ENCODE data around the gene PMF1.

The PMF1 gene

GRCh38 chr1:156248323-156248683, 35.5 kb downstream of the PMF1 start:
- no peak for DNase-seq (ENCODE audit: low spot score)
- TF ChIP-seq CTCF (IDR thresholded peaks at IDR 0.05; ENCODE audit: extremely low read depth, missing control alignments) = no peak

GRCh38 chr1:156249593-156249992, 36.8 kb downstream of the PMF1 start:
- TF ChIP-seq CTCF (IDR thresholded peaks at IDR 0.05; ENCODE audit: extremely low read depth, missing control alignments) = no peak
- no peak for DNase-seq (ENCODE audit: low spot score)

GRCh38 chr1:156251527-156251926, 38.7 kb downstream of the PMF1 start:
- no peak for DNase-seq (ENCODE audit: low spot score)
- TF ChIP-seq CTCF (IDR thresholded peaks at IDR 0.05; ENCODE audit: extremely low read depth, missing control alignments) = no peak

GRCh38 chr1:156253634-156254033, 40.8 kb downstream of the PMF1 start:
- TF ChIP-seq CTCF (IDR thresholded peaks at IDR 0.05; ENCODE audit: extremely low read depth, missing control alignments) = no peak
- DNase-seq (ENCODE audit: low spot score) = no peak

- DNase-seq (ENCODE audit: low spot score) = no peak
- no peak for TF ChIP-seq CTCF (IDR thresholded peaks at IDR 0.05; ENCODE audit: extremely low read depth, missing control alignments)
Measured at GRCh38 chr1:156257711-156258110, 44.9 kb downstream of the PMF1 start.

GRCh38 chr1:156258859-156259258, 46.1 kb downstream of the PMF1 start:
- DNase-seq (ENCODE audit: low spot score) = no peak
- TF ChIP-seq CTCF (IDR thresholded peaks at IDR 0.05; ENCODE audit: extremely low read depth, missing control alignments) = no peak

- no peak for TF ChIP-seq CTCF (IDR thresholded peaks at IDR 0.05; ENCODE audit: extremely low read depth, missing control alignments)
- no peak for DNase-seq (ENCODE audit: low spot score)
Measured at GRCh38 chr1:156259805-156260204, 47.0 kb downstream of the PMF1 start.

Data from GM20000 (cell line).